ENCODE results near the gene IL1R2. TPM values are rescaled to one million over a fixed set of nuclear protein-coding genes. Genes with fewer than 3 reads are reported as not detected.

IL1R2 gene
- polyA plus RNA-seq, 1 donor (not counting 4 experiments of a cell fraction or from before 2014, with no cell fraction given): 57.3 TPM

DNA sequence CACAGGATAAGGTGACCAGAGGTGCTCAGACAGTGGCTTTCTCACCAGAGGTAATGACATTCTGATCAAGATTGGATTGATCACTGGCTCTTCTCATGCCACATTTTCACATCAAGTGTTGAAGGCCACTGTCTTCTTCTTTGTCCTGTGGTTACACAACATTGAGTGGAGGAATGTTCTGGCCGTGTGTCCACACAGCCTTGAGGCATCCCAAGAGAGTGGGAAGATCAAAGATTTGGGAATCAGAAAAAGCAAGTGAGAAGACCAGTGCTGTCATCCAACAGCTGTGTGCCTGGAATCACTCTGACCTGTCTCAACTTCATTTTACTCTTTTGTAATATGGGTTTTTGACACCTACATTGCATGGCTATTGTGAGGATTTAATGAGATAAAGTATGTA is 67.4 kb downstream of the IL1R2 start:
- Histone ChIP-seq H3K36me3 (ENCODE audit: control insufficient read depth in 2 of 2, extremely low read depth in 1 of 2, insufficient read depth in 2 of 2, low read length in 2 of 2) (no peaks in the 10 kb centered on the region), H3K27ac (ENCODE audit: control insufficient read depth, insufficient read depth, low read length) (no peak overlapping the region), H3K27me3 (ENCODE audit: control insufficient read depth, extremely low read depth, insufficient read depth, low read length) (no peaks in the 10 kb centered on the region), H4K20me1 (ENCODE audit: control insufficient read depth, extremely low read depth, insufficient read depth, low read length) (no peaks in the 10 kb centered on the region), H3K4me2 (ENCODE audit: control insufficient read depth, extremely low read depth, insufficient read depth, low read depth, low read length) (no peak overlapping the region), H2AFZ (ENCODE audit: control insufficient read depth, low read length) (no peak overlapping the region), H3K4me1 (ENCODE audit: control insufficient read depth, extremely low read depth, insufficient read depth, low read length) (peaks cover 18% of the 10 kb centered on the region), H3K9ac (ENCODE audit: control insufficient read depth, extremely low read depth, insufficient read depth, low read length) (no peak overlapping the region), H3K9me1 (ENCODE audit: control insufficient read depth, extremely low read depth, insufficient read depth, low read length) (no peaks in the 10 kb centered on the region), H3K79me2 (ENCODE audit: control insufficient read depth, insufficient read depth, low read length) (no peaks in the 10 kb centered on the region), H3K9me3 (ENCODE audit: control insufficient read depth, low read depth, low read length) (no peaks in the 10 kb centered on the region), H3K4me3 (ENCODE audit: control insufficient read depth in 2 of 3, extremely low read depth in 1 of 3, insufficient read depth in 2 of 3, low read depth in 1 of 3, low read length in 3 of 3) (no peak overlapping the region)
- dilution Hi-C loops (cut with MboI; ENCODE audit: extremely low pct_ligation_motif_present, low sequenced_read_pairs): no loop called here
- DNase-seq (ENCODE audit: low read depth, low spot score) (no peak), FAIRE-seq (no peak)
- no peak for TF ChIP-seq EZH2 (IDR thresholded peaks at IDR 0.05; ENCODE audit: low read length)
- TF ChIP-seq, protein P1, sequence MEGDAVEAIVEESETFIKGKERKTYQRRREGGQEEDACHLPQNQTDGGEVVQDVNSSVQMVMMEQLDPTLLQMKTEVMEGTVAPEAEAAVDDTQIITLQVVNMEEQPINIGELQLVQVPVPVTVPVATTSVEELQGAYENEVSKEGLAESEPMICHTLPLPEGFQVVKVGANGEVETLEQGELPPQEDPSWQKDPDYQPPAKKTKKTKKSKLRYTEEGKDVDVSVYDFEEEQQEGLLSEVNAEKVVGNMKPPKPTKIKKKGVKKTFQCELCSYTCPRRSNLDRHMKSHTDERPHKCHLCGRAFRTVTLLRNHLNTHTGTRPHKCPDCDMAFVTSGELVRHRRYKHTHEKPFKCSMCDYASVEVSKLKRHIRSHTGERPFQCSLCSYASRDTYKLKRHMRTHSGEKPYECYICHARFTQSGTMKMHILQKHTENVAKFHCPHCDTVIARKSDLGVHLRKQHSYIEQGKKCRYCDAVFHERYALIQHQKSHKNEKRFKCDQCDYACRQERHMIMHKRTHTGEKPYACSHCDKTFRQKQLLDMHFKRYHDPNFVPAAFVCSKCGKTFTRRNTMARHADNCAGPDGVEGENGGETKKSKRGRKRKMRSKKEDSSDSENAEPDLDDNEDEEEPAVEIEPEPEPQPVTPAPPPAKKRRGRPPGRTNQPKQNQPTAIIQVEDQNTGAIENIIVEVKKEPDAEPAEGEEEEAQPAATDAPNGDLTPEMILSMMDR (optimal IDR thresholded peaks at IDR 0.05 in 1 of 3, IDR thresholded peaks at IDR 0.05 in 1 of 3, conservative IDR thresholded peaks at IDR 0.05 in 1 of 3; ENCODE audit: extremely low read depth in 1 of 3, insufficient read depth in 2 of 3, low read length in 3 of 3): no peak

DNA sequence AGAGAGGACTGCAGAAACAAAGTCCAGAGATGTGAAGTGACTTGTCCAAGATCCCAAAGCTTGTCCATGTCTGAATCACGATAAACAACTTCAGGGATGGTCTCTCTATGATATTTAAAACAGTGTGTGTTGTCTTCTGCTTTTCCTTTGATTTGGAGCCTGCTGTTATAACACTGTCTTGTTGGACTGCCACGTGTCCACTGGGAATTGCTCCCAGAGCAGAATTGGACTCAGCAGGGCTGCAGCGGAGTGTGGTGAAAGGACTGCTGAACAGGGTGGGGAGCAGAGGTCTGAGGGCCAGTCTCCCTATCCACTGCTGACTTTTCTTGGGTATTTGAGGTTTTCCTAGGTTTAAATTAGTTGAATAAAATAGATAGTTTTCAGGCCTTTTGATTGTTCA is 68.3 kb downstream of the IL1R2 start:
- no peaks in the 10 kb centered on the region for H3K9me1 ChIP-seq (ENCODE audit: control insufficient read depth, extremely low read depth, insufficient read depth, low read length)
- no peak for FAIRE-seq
- peaks cover 27% of the 10 kb centered on the region for H3K4me1 ChIP-seq (ENCODE audit: control insufficient read depth, extremely low read depth, insufficient read depth, low read length)
- no peak overlapping the region for H2AFZ ChIP-seq (ENCODE audit: control insufficient read depth, low read length)
- no peak overlapping the region for H3K27ac ChIP-seq (ENCODE audit: control insufficient read depth, insufficient read depth, low read length)
- H3K9ac ChIP-seq (ENCODE audit: control insufficient read depth, extremely low read depth, insufficient read depth, low read length): no peak overlapping the region
- H4K20me1 ChIP-seq (ENCODE audit: control insufficient read depth, extremely low read depth, insufficient read depth, low read length): no peaks in the 10 kb centered on the region
- H3K4me3 ChIP-seq (ENCODE audit: control insufficient read depth in 2 of 3, extremely low read depth in 1 of 3, insufficient read depth in 2 of 3, low read depth in 1 of 3, low read length in 3 of 3): no peak overlapping the region
- no peaks in the 10 kb centered on the region for H3K79me2 ChIP-seq (ENCODE audit: control insufficient read depth, insufficient read depth, low read length)
- no peak for TF ChIP-seq EZH2 (IDR thresholded peaks at IDR 0.05; ENCODE audit: low read length)
- TF ChIP-seq, protein P1 (optimal IDR thresholded peaks at IDR 0.05 in 1 of 3, IDR thresholded peaks at IDR 0.05 in 1 of 3, conservative IDR thresholded peaks at IDR 0.05 in 1 of 3; ENCODE audit: extremely low read depth in 1 of 3, insufficient read depth in 2 of 3, low read length in 3 of 3): no peak
- H3K27me3 ChIP-seq (ENCODE audit: control insufficient read depth, extremely low read depth, insufficient read depth, low read length): no peaks in the 10 kb centered on the region
- dilution Hi-C loops (cut with MboI; ENCODE audit: extremely low pct_ligation_motif_present, low sequenced_read_pairs): no loop called here
- no peak overlapping the region for H3K4me2 ChIP-seq (ENCODE audit: control insufficient read depth, extremely low read depth, insufficient read depth, low read depth, low read length)
- H3K36me3 ChIP-seq (ENCODE audit: control insufficient read depth in 2 of 2, extremely low read depth in 1 of 2, insufficient read depth in 2 of 2, low read length in 2 of 2): no peaks in the 10 kb centered on the region
- H3K9me3 ChIP-seq (ENCODE audit: control insufficient read depth, low read depth, low read length): peaks cover 2% of the 10 kb centered on the region
- DNase-seq (ENCODE audit: low read depth, low spot score): no peak

Data from keratinocyte (primary cell).